Measurements from ENCODE around the gene HRH1.

The HRH1 gene

GRCh38 chr3:11235385-11235784 lies 81.1 kb downstream of the HRH1 start:
- Histone ChIP-seq H3K27me3 (ENCODE audit: control insufficient read depth in 1 of 2, insufficient read depth in 2 of 2, low read length in 2 of 2) (no peaks in the 10 kb centered on the region), H3K4me1 (ENCODE audit: control insufficient read depth in 1 of 2, insufficient read depth in 2 of 2, low read length in 2 of 2) (no peaks in the 10 kb centered on the region), H3K9ac (ENCODE audit: low read depth in 1 of 2, low read length in 2 of 2) (no peak overlapping the region), H3K4me3 (ENCODE audit: low read depth in 1 of 2, low read length in 2 of 2) (no peak overlapping the region), H3K9me3 (ENCODE audit: control insufficient read depth in 1 of 2, low read length in 2 of 2) (peaks cover 0 to 5% of the 10 kb centered on the region in 2 donors), H3K36me3 (ENCODE audit: control insufficient read depth in 1 of 2, insufficient read depth in 2 of 2, low read length in 2 of 2) (no peaks in the 10 kb centered on the region), H3K27ac (ENCODE audit: low read depth, low read length) (no peak overlapping the region)

GRCh38 chr3:11236588-11237461 lies 82.5 kb downstream of the HRH1 start:
- Histone ChIP-seq H3K27me3 (ENCODE audit: control insufficient read depth in 1 of 2, insufficient read depth in 2 of 2, low read length in 2 of 2) (no peaks in the 10 kb centered on the region), H3K36me3 (ENCODE audit: control insufficient read depth in 1 of 2, insufficient read depth in 2 of 2, low read length in 2 of 2) (no peaks in the 10 kb centered on the region), H3K4me1 (ENCODE audit: control insufficient read depth in 1 of 2, insufficient read depth in 2 of 2, low read length in 2 of 2) (no peaks in the 10 kb centered on the region), H3K4me3 (ENCODE audit: low read depth in 1 of 2, low read length in 2 of 2) (no peak overlapping the region), H3K27ac (ENCODE audit: low read depth, low read length) (no peak overlapping the region), H3K9me3 (ENCODE audit: control insufficient read depth in 1 of 2, low read length in 2 of 2) (peaks cover 0 to 5% of the 10 kb centered on the region in 2 donors), H3K9ac (ENCODE audit: low read depth in 1 of 2, low read length in 2 of 2) (no peak overlapping the region)

- H3K9me3 ChIP-seq (ENCODE audit: control insufficient read depth in 1 of 2, low read length in 2 of 2), result peaks cover 0 to 5% of the 10 kb centered on the region in 2 donors
- no peak overlapping the region for H3K9ac ChIP-seq (ENCODE audit: low read depth in 1 of 2, low read length in 2 of 2)
- no peaks in the 10 kb centered on the region for H3K27me3 ChIP-seq (ENCODE audit: control insufficient read depth in 1 of 2, insufficient read depth in 2 of 2, low read length in 2 of 2)
- H3K36me3 ChIP-seq (ENCODE audit: control insufficient read depth in 1 of 2, insufficient read depth in 2 of 2, low read length in 2 of 2), result no peaks in the 10 kb centered on the region
- H3K27ac ChIP-seq (ENCODE audit: low read depth, low read length), result no peak overlapping the region
- no peak overlapping the region for H3K4me3 ChIP-seq (ENCODE audit: low read depth in 1 of 2, low read length in 2 of 2)
- no peaks in the 10 kb centered on the region for H3K4me1 ChIP-seq (ENCODE audit: control insufficient read depth in 1 of 2, insufficient read depth in 2 of 2, low read length in 2 of 2)
Observed at GRCh38 chr3:11238060-11238459, 83.8 kb downstream of the HRH1 start.

GRCh38 chr3:11238880-11239279 lies 84.6 kb downstream of the HRH1 start:
- Histone ChIP-seq H3K9ac (ENCODE audit: low read depth in 1 of 2, low read length in 2 of 2) (no peak overlapping the region), H3K9me3 (ENCODE audit: control insufficient read depth in 1 of 2, low read length in 2 of 2) (peaks cover 0 to 5% of the 10 kb centered on the region in 2 donors), H3K27ac (ENCODE audit: low read depth, low read length) (no peak overlapping the region), H3K4me1 (ENCODE audit: control insufficient read depth in 1 of 2, insufficient read depth in 2 of 2, low read length in 2 of 2) (no peaks in the 10 kb centered on the region), H3K36me3 (ENCODE audit: control insufficient read depth in 1 of 2, insufficient read depth in 2 of 2, low read length in 2 of 2) (no peaks in the 10 kb centered on the region), H3K27me3 (ENCODE audit: control insufficient read depth in 1 of 2, insufficient read depth in 2 of 2, low read length in 2 of 2) (no peaks in the 10 kb centered on the region), H3K4me3 (ENCODE audit: low read depth in 1 of 2, low read length in 2 of 2) (no peak overlapping the region)

GRCh38 chr3:11239796-11240195 lies 85.5 kb downstream of the HRH1 start:
- H3K27me3 ChIP-seq (ENCODE audit: control insufficient read depth in 1 of 2, insufficient read depth in 2 of 2, low read length in 2 of 2), result no peaks in the 10 kb centered on the region
- H3K27ac ChIP-seq (ENCODE audit: low read depth, low read length), result no peak overlapping the region
- no peaks in the 10 kb centered on the region for H3K4me1 ChIP-seq (ENCODE audit: control insufficient read depth in 1 of 2, insufficient read depth in 2 of 2, low read length in 2 of 2)
- no peaks in the 10 kb centered on the region for H3K36me3 ChIP-seq (ENCODE audit: control insufficient read depth in 1 of 2, insufficient read depth in 2 of 2, low read length in 2 of 2)
- H3K9ac ChIP-seq (ENCODE audit: low read depth in 1 of 2, low read length in 2 of 2), result no peak overlapping the region
- no peak overlapping the region for H3K4me3 ChIP-seq (ENCODE audit: low read depth in 1 of 2, low read length in 2 of 2)
- peaks cover 0 to 5% of the 10 kb centered on the region in 2 donors for H3K9me3 ChIP-seq (ENCODE audit: control insufficient read depth in 1 of 2, low read length in 2 of 2)

- no peaks in the 10 kb centered on the region for H3K4me1 ChIP-seq (ENCODE audit: control insufficient read depth in 1 of 2, insufficient read depth in 2 of 2, low read length in 2 of 2)
- no peak overlapping the region for H3K4me3 ChIP-seq (ENCODE audit: low read depth in 1 of 2, low read length in 2 of 2)
- no peaks in the 10 kb centered on the region for H3K36me3 ChIP-seq (ENCODE audit: control insufficient read depth in 1 of 2, insufficient read depth in 2 of 2, low read length in 2 of 2)
- H3K9me3 ChIP-seq (ENCODE audit: control insufficient read depth in 1 of 2, low read length in 2 of 2), result peaks cover 0 to 5% of the 10 kb centered on the region in 2 donors
- H3K27me3 ChIP-seq (ENCODE audit: control insufficient read depth in 1 of 2, insufficient read depth in 2 of 2, low read length in 2 of 2), result no peaks in the 10 kb centered on the region
- no peak overlapping the region for H3K9ac ChIP-seq (ENCODE audit: low read depth in 1 of 2, low read length in 2 of 2)
- H3K27ac ChIP-seq (ENCODE audit: low read depth, low read length), result no peak overlapping the region
Observed at GRCh38 chr3:11240496-11240895, 86.2 kb downstream of the HRH1 start.

GRCh38 chr3:11244121-11244677 lies 89.9 kb downstream of the HRH1 start:
- Histone ChIP-seq H3K9me3 (ENCODE audit: control insufficient read depth in 1 of 2, low read length in 2 of 2) (no peaks in the 10 kb centered on the region), H3K36me3 (ENCODE audit: control insufficient read depth in 1 of 2, insufficient read depth in 2 of 2, low read length in 2 of 2) (no peaks in the 10 kb centered on the region), H3K9ac (ENCODE audit: low read depth in 1 of 2, low read length in 2 of 2) (no peak overlapping the region), H3K27ac (ENCODE audit: low read depth, low read length) (no peak overlapping the region), H3K27me3 (ENCODE audit: control insufficient read depth in 1 of 2, insufficient read depth in 2 of 2, low read length in 2 of 2) (no peaks in the 10 kb centered on the region), H3K4me3 (ENCODE audit: low read depth in 1 of 2, low read length in 2 of 2) (no peak overlapping the region), H3K4me1 (ENCODE audit: control insufficient read depth in 1 of 2, insufficient read depth in 2 of 2, low read length in 2 of 2) (no peaks in the 10 kb centered on the region)

GRCh38 chr3:11245276-11245675 lies 91.0 kb downstream of the HRH1 start:
- Histone ChIP-seq H3K4me1 (ENCODE audit: control insufficient read depth in 1 of 2, insufficient read depth in 2 of 2, low read length in 2 of 2) (no peaks in the 10 kb centered on the region), H3K27me3 (ENCODE audit: control insufficient read depth in 1 of 2, insufficient read depth in 2 of 2, low read length in 2 of 2) (no peaks in the 10 kb centered on the region), H3K9ac (ENCODE audit: low read depth in 1 of 2, low read length in 2 of 2) (no peak overlapping the region), H3K4me3 (ENCODE audit: low read depth in 1 of 2, low read length in 2 of 2) (no peak overlapping the region), H3K27ac (ENCODE audit: low read depth, low read length) (no peak overlapping the region), H3K9me3 (ENCODE audit: control insufficient read depth in 1 of 2, low read length in 2 of 2) (no peaks in the 10 kb centered on the region), H3K36me3 (ENCODE audit: control insufficient read depth in 1 of 2, insufficient read depth in 2 of 2, low read length in 2 of 2) (no peaks in the 10 kb centered on the region)

- H3K36me3 ChIP-seq (ENCODE audit: control insufficient read depth in 1 of 2, insufficient read depth in 2 of 2, low read length in 2 of 2), result no peaks in the 10 kb centered on the region
- H3K4me1 ChIP-seq (ENCODE audit: control insufficient read depth in 1 of 2, insufficient read depth in 2 of 2, low read length in 2 of 2), result no peaks in the 10 kb centered on the region
- no peak overlapping the region for H3K4me3 ChIP-seq (ENCODE audit: low read depth in 1 of 2, low read length in 2 of 2)
- H3K27ac ChIP-seq (ENCODE audit: low read depth, low read length), result no peak overlapping the region
- no peaks in the 10 kb centered on the region for H3K27me3 ChIP-seq (ENCODE audit: control insufficient read depth in 1 of 2, insufficient read depth in 2 of 2, low read length in 2 of 2)
- H3K9ac ChIP-seq (ENCODE audit: low read depth in 1 of 2, low read length in 2 of 2), result no peak overlapping the region
- no peaks in the 10 kb centered on the region for H3K9me3 ChIP-seq (ENCODE audit: control insufficient read depth in 1 of 2, low read length in 2 of 2)
Observed at GRCh38 chr3:11245827-11246662, 91.8 kb downstream of the HRH1 start.

GRCh38 chr3:11246663-11246970 lies 92.3 kb downstream of the HRH1 start:
- H3K27me3 ChIP-seq (ENCODE audit: control insufficient read depth in 1 of 2, insufficient read depth in 2 of 2, low read length in 2 of 2), result no peaks in the 10 kb centered on the region
- no peaks in the 10 kb centered on the region for H3K9me3 ChIP-seq (ENCODE audit: control insufficient read depth in 1 of 2, low read length in 2 of 2)
- no peak overlapping the region for H3K4me3 ChIP-seq (ENCODE audit: low read depth in 1 of 2, low read length in 2 of 2)
- H3K36me3 ChIP-seq (ENCODE audit: control insufficient read depth in 1 of 2, insufficient read depth in 2 of 2, low read length in 2 of 2), result no peaks in the 10 kb centered on the region
- H3K9ac ChIP-seq (ENCODE audit: low read depth in 1 of 2, low read length in 2 of 2), result no peak overlapping the region
- H3K4me1 ChIP-seq (ENCODE audit: control insufficient read depth in 1 of 2, insufficient read depth in 2 of 2, low read length in 2 of 2), result no peaks in the 10 kb centered on the region
- H3K27ac ChIP-seq (ENCODE audit: low read depth, low read length), result no peak overlapping the region
